GM12878 (cell line): ENCODE data around the gene DNAJC13. TPM values are rescaled to one million over a fixed set of nuclear protein-coding genes. Genes with fewer than 3 reads are reported as not detected.
A peak's percentile ranks its signal among the peaks of the same experiment; 100 is the strongest.

Experiments used
- BACH1 ChIP-seq: fragments of 450-650 bp; IDR thresholded peaks from 2 replicates; pipeline ENCODE4 v1.6.1; 2017; ENCODE audit warnings: mild to moderate bottlenecking, borderline replicate concordance
- KAT2A ChIP-seq: conservative IDR thresholded peaks from 2 replicates; pipeline ENCODE4 v1.6.1; 2011; ENCODE audit warnings: low read depth, low read length; ENCODE audit not compliant: control insufficient read depth
- MEF2B ChIP-seq: fragments of 450-650 bp; IDR thresholded peaks from 2 replicates; pipeline ENCODE4 v1.6.1; 2018; ENCODE audit warnings: mild to moderate bottlenecking, moderate library complexity; ENCODE audit not compliant: partially characterized antibody, poor library complexity, severe bottlenecking
- POLR2A ChIP-seq: IDR thresholded peaks from 2 replicates; pipeline ENCODE4 v1.6.1; 2011; ENCODE audit warnings: low read depth, mild to moderate bottlenecking, low read length
- RELA ChIP-seq: fragments of 450-650 bp; IDR thresholded peaks from 2 replicates; pipeline ENCODE4 v1.8.0; 2014; ENCODE audit warnings: borderline replicate concordance; ENCODE audit not compliant: partially characterized antibody
- SMAD1 ChIP-seq: fragments of 450-650 bp; IDR thresholded peaks from 2 replicates; pipeline ENCODE4 v1.6.1; 2018; ENCODE audit warnings: mild to moderate bottlenecking, low read depth; ENCODE audit not compliant: partially characterized antibody
- YBX1 ChIP-seq: fragments of 450-650 bp; IDR thresholded peaks from 2 replicates; pipeline ENCODE4 v1.6.1; 2016; ENCODE audit warnings: antibody characterized with exemption
- polyA plus RNA-seq, 11 experiments: library from polyadenylated mRNA; depleted of rRNA in 4 of 11; unstranded in 6 of 11; stranded (reverse) in 5 of 11; fragments of >200 nt; fragmentation: Nextera tagmentation in 4 of 11; fragmentation: Illumina TruSeq in 1 of 11; extraction: Ambion mirVana in 4 of 11; extraction: Trizol in 1 of 11; gene quantifications; 1 replicate in 1 of 11; 2 replicates in 10 of 11; pipeline versions ENCODE4 v1.2.1 to v1.2.3, GENCODE V29; 2011 to 2016; ENCODE audit warnings: inconsistent platforms in 2 of 11, missing spikeins in 2 of 11, low read depth in 1 of 11
- total RNA-seq, 4 experiments: library from RNA; depleted of rRNA in 3 of 4; stranded (reverse); fragments of >200 nt in 3 of 4; fragmentation: Illumina TruSeq in 1 of 4; extraction: Trizol in 1 of 4; gene quantifications; 2 replicates each; pipeline versions ENCODE4 v1.2.1 to v1.2.3, GENCODE V29; 2013 to 2021
- TF ChIP-seq, protein P1 (sequence below): IDR thresholded peaks from 2 replicates; pipeline ENCODE4 v1.6.1; 2011; ENCODE audit warnings: borderline replicate concordance, low read depth, mild to moderate bottlenecking, moderate library complexity, low read length; ENCODE audit not compliant: insufficient read depth, poor library complexity, severe bottlenecking
- TF ChIP-seq, protein P2 (sequence below): IDR thresholded peaks from 2 replicates; pipeline ENCODE4 v1.6.1; 2012; ENCODE audit warnings: low read depth, low read length, improper control_type of control experiment
- TF ChIP-seq, protein P3 (sequence below): fragments of 450-650 bp; IDR thresholded peaks from 2 replicates; pipeline ENCODE4 v1.6.1; 2016; ENCODE audit warnings: mild to moderate bottlenecking, moderate library complexity, borderline replicate concordance
- TF ChIP-seq, protein P4 (sequence below): fragments of 450-650 bp; IDR thresholded peaks from 2 replicates; pipeline ENCODE4 v1.6.1; 2017; ENCODE audit warnings: mild to moderate bottlenecking
- TF ChIP-seq, protein P5 (sequence below): fragments of 450-650 bp; IDR thresholded peaks from 2 replicates; pipeline ENCODE4 v1.6.1; 2018; ENCODE audit warnings: mild to moderate bottlenecking, low read depth, moderate library complexity; ENCODE audit not compliant: partially characterized antibody
- TF ChIP-seq, protein P6 (sequence below): IDR thresholded peaks from 2 replicates; pipeline ENCODE4 v1.6.1; 2011; ENCODE audit warnings: low read depth, mild to moderate bottlenecking, low read length, moderate library complexity, borderline replicate concordance; ENCODE audit errors: extremely low read depth

DNAJC13 gene
- total and polyA plus RNA-seq, 10 of the 15 experiments (the other 5 are each of a cell fraction or from before 2014, with no cell fraction given) = 8.3 to 33.9 (median 17.0) TPM

DNA sequence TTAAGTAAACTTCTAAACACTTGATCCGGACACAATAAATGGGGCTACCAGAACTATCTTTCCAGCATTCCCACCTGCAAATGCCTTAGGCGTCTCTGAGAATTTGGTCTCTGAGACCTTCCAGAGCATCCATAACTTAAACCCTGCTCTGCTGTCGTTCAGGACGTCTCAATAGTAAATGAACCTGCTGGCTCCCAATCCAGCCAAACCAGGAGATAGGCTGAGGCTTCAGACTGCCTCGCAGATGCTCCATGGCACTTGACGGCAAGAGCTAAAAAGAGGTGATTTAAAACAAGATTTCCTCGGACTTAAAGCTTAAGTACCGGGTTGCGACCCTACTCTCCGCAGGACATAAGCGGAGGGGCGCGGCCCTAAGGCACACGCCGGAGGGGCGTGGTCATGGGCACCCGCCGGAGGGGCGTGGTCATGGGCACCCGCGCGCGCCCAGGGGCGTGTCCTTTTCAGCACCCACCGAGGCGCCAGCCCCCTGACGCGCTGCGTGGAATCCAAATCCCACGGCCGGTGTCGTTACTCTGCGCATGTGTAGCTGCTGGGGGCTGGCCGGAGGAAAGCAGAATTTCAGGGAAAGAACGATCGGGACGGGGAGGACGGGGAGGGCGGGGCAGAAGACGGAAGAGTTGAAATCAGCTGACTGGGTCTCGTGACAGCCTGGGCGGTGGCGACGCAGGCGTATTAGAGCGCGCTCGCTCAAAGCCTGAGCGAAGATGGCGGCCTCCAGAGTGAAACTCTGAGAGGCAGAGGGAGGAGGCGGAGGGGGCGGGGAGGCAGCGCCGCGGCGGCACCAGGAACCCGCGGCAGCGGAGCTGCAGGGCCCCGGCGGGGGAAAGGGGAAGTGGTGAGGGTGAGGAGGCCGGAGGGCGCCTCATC lies at the start of gene DNAJC13 (continued):
- TF ChIP-seq, protein P1, sequence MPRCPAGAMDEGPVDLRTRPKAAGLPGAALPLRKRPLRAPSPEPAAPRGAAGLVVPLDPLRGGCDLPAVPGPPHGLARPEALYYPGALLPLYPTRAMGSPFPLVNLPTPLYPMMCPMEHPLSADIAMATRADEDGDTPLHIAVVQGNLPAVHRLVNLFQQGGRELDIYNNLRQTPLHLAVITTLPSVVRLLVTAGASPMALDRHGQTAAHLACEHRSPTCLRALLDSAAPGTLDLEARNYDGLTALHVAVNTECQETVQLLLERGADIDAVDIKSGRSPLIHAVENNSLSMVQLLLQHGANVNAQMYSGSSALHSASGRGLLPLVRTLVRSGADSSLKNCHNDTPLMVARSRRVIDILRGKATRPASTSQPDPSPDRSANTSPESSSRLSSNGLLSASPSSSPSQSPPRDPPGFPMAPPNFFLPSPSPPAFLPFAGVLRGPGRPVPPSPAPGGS = no peak
- no peak for TF ChIP-seq RELA
- TF ChIP-seq, protein P2, sequence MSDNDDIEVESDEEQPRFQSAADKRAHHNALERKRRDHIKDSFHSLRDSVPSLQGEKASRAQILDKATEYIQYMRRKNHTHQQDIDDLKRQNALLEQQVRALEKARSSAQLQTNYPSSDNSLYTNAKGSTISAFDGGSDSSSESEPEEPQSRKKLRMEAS = no peak
- TF ChIP-seq, protein P3, sequence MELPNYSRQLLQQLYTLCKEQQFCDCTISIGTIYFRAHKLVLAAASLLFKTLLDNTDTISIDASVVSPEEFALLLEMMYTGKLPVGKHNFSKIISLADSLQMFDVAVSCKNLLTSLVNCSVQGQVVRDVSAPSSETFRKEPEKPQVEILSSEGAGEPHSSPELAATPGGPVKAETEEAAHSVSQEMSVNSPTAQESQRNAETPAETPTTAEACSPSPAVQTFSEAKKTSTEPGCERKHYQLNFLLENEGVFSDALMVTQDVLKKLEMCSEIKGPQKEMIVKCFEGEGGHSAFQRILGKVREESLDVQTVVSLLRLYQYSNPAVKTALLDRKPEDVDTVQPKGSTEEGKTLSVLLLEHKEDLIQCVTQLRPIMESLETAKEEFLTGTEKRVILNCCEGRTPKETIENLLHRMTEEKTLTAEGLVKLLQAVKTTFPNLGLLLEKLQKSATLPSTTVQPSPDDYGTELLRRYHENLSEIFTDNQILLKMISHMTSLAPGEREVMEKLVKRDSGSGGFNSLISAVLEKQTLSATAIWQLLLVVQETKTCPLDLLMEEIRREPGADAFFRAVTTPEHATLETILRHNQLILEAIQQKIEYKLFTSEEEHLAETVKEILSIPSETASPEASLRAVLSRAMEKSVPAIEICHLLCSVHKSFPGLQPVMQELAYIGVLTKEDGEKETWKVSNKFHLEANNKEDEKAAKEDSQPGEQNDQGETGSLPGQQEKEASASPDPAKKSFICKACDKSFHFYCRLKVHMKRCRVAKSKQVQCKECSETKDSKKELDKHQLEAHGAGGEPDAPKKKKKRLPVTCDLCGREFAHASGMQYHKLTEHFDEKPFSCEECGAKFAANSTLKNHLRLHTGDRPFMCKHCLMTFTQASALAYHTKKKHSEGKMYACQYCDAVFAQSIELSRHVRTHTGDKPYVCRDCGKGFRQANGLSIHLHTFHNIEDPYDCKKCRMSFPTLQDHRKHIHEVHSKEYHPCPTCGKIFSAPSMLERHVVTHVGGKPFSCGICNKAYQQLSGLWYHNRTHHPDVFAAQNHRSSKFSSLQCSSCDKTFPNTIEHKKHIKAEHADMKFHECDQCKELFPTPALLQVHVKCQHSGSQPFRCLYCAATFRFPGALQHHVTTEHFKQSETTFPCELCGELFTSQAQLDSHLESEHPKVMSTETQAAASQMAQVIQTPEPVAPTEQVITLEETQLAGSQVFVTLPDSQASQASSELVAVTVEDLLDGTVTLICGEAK = no peak
- TF ChIP-seq SMAD1 = no peak
- TF ChIP-seq, protein P4, sequence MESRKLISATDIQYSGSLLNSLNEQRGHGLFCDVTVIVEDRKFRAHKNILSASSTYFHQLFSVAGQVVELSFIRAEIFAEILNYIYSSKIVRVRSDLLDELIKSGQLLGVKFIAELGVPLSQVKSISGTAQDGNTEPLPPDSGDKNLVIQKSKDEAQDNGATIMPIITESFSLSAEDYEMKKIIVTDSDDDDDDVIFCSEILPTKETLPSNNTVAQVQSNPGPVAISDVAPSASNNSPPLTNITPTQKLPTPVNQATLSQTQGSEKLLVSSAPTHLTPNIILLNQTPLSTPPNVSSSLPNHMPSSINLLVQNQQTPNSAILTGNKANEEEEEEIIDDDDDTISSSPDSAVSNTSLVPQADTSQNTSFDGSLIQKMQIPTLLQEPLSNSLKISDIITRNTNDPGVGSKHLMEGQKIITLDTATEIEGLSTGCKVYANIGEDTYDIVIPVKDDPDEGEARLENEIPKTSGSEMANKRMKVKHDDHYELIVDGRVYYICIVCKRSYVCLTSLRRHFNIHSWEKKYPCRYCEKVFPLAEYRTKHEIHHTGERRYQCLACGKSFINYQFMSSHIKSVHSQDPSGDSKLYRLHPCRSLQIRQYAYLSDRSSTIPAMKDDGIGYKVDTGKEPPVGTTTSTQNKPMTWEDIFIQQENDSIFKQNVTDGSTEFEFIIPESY = no peak
- TF ChIP-seq MEF2B = no peak
- TF ChIP-seq, protein P5, sequence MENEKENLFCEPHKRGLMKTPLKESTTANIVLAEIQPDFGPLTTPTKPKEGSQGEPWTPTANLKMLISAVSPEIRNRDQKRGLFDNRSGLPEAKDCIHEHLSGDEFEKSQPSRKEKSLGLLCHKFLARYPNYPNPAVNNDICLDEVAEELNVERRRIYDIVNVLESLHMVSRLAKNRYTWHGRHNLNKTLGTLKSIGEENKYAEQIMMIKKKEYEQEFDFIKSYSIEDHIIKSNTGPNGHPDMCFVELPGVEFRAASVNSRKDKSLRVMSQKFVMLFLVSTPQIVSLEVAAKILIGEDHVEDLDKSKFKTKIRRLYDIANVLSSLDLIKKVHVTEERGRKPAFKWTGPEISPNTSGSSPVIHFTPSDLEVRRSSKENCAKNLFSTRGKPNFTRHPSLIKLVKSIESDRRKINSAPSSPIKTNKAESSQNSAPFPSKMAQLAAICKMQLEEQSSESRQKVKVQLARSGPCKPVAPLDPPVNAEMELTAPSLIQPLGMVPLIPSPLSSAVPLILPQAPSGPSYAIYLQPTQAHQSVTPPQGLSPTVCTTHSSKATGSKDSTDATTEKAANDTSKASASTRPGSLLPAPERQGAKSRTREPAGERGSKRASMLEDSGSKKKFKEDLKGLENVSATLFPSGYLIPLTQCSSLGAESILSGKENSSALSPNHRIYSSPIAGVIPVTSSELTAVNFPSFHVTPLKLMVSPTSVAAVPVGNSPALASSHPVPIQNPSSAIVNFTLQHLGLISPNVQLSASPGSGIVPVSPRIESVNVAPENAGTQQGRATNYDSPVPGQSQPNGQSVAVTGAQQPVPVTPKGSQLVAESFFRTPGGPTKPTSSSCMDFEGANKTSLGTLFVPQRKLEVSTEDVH = no peak
- TF ChIP-seq POLR2A = peak; percentile 78
- no peak for TF ChIP-seq KAT2A
- TF ChIP-seq YBX1 = no peak
- TF ChIP-seq, protein P6, sequence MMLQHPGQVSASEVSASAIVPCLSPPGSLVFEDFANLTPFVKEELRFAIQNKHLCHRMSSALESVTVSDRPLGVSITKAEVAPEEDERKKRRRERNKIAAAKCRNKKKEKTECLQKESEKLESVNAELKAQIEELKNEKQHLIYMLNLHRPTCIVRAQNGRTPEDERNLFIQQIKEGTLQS = peak; percentile 91
- 0 out of 2 replicates have a peak, but pooled peaks have one; percentile 15 for TF ChIP-seq BACH1
